HG03045 (cell line): ENCODE data around the gene S1PR1.

ENCODE experiments used
- ATAC-seq: cut with Tn5 transposase; IDR thresholded peaks from one replicate; pipeline ENCODE4 v1.9.1; 2021; ENCODE audit warnings: mild to moderate bottlenecking, moderate library complexity; ENCODE audit not compliant: unreplicated experiment

The S1PR1 gene

GRCh38 chr1:101278845-101279244, 42.0 kb downstream of the S1PR1 start:
- ATAC-seq = no peak

- no peak for ATAC-seq
Measured at GRCh38 chr1:101280049-101280592, 43.3 kb downstream of the S1PR1 start.

DNA sequence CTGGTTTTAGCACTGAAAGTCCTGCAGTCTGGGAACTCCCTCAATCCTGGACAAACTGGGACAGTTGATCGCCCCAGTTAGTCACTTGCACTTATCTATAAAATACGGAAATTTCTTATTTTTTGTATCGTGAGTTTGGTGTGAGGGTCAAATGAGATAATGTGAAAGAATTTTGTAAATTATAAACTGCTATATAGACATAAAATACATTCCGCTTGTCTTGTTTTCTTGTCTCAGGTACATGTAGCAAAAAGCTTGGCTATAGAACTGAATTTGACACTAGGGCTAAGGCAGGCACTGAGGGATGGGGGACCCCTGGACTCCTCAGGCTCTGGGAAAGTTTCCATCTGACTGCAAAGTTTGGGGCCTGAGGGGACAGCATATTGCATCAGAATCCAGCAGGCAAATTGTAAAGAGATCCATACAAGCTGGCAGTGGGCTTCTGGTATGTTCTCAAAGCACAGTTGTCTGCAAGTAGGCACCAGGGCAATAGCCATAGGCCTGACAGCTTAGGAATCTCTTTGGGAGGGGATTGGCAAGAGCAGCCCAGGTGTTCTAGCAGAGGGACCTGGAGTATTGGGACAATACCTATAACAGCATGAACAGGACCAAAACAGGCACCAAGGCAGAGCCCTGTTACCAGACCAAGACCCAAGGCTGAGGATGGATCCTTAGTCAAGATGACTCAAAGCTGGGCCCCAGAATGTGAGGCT, 44.3 kb downstream of the S1PR1 start:
- ATAC-seq = no peak

GRCh38 chr1:101281751-101282150, 44.9 kb downstream of the S1PR1 start:
- ATAC-seq = no peak

DNA sequence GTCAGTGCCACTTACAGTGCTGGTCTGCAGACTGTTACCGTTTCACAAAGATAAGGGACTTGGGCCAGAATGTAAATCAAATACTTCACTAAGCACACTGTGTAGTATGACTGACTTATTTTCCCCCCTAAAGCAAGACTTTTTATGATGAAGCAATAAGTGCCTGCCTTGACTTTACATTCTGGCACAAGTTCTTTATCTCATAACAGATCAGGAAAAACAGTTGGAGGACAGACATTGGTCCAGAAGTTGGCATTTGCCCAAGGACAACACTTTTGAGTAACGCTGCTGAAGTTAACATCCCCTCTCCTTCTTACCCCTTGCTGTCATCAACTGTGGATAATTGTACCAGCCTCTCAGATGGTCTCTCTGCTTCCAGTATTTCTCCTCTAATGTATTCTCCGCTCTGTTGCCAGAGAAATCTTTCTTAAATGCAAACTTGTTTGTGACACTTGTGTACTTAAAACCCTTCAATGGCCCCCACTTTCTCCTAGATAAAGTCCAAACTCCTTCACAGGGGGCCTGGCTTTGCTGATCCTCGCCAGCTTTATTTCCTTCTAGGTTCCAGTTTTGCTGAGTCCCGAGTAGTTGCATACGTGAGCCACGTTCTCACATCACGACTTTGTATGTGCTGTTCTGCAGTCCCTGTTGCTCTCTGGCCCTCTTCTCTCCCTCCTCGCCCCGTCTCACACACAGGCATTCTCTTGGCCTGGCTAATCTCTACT, 45.7 kb downstream of the S1PR1 start:
- ATAC-seq = no peak

GRCh38 chr1:101283443-101283842, 46.6 kb downstream of the S1PR1 start:
- no peak for ATAC-seq

DNA sequence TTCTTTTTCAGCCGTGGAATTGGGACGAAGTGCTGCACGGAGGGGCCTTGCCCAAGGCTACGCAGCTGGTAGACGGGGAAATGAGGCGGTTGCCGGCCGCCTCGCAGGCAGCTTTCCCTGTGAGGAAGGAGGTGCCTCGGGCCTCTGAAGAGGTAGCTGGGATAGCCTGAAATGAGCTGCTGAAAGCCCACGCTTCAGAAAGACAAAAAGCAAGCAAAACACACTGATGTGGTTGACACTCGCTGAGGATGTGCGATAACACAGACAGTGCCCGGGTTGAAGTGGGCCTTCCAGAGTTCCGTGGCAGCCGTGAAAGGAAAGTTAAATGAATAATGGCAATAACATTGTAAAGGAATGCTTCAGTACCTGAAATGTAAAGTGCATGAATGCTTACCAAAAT, 47.2 kb downstream of the S1PR1 start:
- no peak for ATAC-seq

GRCh38 chr1:101284622-101285218, 47.9 kb downstream of the S1PR1 start:
- no peak for ATAC-seq

- no peak for ATAC-seq
Measured at GRCh38 chr1:101285922-101286570, 49.2 kb downstream of the S1PR1 start.

- ATAC-seq = peak; percentile 47
Measured at GRCh38 chr1:101288491-101288944, 51.7 kb downstream of the S1PR1 start.

DNA sequence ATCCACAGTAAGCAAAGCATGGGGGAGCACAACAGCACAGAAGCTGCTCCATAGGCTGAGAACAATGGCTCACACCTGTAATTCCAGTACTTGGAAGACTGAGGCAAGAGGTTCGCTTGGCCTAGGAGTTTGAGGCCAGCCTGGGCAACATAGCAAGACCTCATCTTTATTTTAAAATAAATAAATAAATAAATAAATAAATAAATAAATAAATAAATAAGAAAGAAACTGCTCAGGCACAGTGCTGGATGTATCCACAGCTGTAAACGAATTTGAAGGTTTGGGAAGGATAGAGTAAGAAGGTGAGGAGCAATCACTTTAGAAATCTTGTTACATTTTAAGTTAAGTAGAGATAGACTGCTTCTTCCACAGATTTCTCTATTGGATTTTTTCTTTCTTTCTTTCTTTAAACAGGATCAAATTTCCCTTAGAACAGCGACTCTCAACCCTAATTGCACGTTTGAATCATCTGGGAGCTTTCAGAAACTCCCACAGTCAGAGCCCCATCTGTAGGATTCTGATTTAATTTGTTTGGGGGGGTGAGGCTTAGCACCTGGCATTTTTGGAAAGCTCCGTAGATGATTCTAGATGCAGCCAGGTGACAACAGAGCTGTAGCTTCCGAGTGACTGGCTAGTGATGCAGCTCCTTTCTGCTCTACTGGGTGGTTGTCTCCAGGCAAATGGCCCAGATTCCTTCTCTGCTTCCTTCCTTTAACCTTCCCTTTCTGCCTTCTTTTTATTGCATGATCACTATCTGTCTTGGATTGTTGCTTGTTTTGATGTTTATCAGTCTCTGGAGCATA, 53.5 kb downstream of the S1PR1 start:
- no peak for ATAC-seq
